Measurements from ENCODE around the gene IFRD2. TPM values are rescaled to one million over a fixed set of nuclear protein-coding genes. Genes with fewer than 3 reads are reported as not detected.

The IFRD2 gene
- total RNA-seq, 2 donors from 2014 or later, result 56.3 to 62.1 TPM

DNA sequence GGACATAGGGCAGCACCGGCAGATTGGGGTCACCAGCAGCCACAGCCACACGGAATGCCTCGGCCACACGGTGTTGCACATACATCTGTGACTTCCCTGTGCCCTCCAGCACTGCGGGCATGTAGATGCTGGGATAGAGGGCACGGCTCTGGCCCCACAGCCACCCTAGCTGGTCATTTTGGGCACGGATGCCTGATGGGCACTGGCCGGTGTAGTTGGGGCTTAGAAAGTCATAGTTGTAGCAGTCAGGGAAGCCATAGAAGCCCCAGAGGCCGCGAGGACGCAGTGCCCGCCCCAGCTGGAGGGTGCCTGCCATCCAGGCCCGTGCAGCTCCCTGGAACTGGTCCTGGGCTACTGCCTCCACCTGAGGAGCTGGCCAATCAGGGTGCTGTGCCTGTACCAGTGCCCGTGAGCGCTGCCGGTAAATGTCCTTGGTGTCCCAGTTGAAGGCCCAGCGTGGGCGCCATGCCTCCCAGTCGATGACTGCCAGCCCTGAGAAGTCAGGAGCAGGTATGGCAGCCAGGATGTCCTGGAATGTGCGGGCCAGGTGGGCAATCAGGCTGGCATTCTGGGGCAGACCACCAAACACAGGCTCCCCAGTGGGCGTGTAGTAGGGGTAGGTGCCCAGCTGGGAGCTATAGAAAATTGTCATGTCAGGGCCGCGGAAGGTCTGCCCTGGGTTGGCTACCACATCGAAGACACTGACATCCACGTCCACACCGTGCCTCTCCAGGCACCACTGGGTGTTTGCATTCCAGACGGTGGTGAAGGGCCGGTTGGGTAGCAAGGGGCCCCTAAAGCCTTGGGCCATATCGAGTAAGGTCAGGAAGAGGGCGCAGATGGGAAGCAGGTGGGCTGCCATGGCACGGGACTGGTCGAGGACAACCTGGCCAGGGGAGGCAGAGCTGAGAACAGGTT is 10.1 kb upstream of the IFRD2 start:
- DNase-seq (no peak), ATAC-seq (replicated peaks in 1 of 2) (no peak)
- Mint-ChIP-seq H3K4me1 (ENCODE audit: low read depth) (peaks cover 33% of the 10 kb centered on the region), H3K27ac (no peak overlapping the region), H3K36me3 (ENCODE audit: insufficient read depth in 2 of 2) (no peaks in the 10 kb centered on the region), H3K27me3 (ENCODE audit: low read depth) (no peaks in the 10 kb centered on the region), H3K4me3 (no peak overlapping the region), H3K9me3 (no peaks in the 10 kb centered on the region)

DNA sequence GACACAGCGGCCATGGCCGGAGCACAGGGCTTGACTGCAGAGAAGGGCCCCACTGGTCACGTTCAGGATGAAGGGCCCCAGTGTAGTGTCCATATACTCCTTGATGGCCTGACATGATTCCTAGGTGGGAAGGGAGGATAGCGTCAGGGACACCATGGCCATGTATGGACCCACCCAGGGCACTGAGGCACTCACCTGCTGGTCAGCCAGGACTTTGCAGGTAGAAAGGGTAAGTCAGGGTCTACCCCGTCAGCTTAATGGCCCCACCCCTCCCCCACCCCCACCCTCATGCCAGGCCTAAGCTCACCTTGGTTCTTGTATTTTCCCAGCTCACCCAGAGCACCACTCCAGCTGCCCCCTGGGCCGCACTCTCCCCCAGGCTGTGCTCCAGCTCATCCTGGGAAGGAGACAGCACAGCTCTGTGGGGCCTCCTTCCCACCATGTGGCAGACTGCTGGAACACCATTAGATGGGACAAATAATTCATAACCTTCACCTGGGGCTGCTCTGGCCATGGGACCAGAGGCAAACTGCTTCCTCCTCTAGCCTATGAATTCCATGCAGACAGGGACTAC is 8.5 kb upstream of the IFRD2 start:
- DNase-seq (no peak), ATAC-seq (replicated peaks in 1 of 2) (no peak)
- Mint-ChIP-seq H3K36me3 (ENCODE audit: insufficient read depth in 2 of 2) (no peaks in the 10 kb centered on the region), H3K9me3 (no peaks in the 10 kb centered on the region), H3K27me3 (ENCODE audit: low read depth) (no peaks in the 10 kb centered on the region), H3K27ac (no peak overlapping the region), H3K4me3 (peak overlapping the region; percentile 94 to 98), H3K4me1 (ENCODE audit: low read depth) (peaks cover 33% of the 10 kb centered on the region)

DNA sequence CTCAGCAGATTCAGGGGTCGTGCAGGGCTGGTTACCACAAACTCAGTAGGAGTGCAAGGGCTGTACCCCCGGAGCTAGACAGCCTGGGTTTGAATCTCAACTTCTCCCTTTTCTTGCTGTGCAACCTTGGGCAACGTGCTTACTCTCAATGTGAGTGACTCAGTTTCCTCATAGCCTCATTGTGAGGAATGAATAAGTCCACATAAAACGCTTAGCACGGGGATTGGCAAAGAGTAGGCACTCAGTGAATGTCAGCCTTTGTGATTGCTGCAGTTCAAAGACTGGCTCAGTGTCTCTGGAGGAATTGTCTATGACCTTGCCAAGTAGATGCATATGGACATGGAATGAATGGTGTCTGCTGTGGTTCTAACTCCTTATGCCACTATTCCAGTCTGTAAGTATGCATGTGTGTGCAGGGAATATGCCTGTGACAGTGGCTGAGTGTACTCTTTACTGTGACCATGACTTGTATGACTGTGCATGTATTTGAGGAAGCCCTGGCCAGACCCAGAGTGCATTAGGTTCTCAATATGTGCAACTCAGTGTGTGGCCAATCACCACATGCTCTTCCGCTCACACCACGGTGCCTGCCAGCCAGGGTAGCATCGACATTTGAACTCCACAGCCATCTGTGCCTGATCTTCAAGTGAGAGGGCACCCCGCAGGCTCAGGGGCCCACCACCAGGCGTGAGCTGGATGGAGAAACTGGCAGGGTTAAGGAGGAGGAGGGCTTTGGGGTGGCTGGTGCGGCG is 7.9 kb upstream of the IFRD2 start:
- no peaks in the 10 kb centered on the region for H3K27me3 Mint-ChIP-seq (ENCODE audit: low read depth)
- no peaks in the 10 kb centered on the region for H3K9me3 Mint-ChIP-seq
- peaks cover 32% of the 10 kb centered on the region for H3K4me1 Mint-ChIP-seq (ENCODE audit: low read depth)
- peak in 1 of 2 donors; percentile 4 for ATAC-seq (replicated peaks in 1 of 2)
- H3K4me3 Mint-ChIP-seq, result peak overlapping the region; percentile 94 to 98
- no peaks in the 10 kb centered on the region for H3K36me3 Mint-ChIP-seq (ENCODE audit: insufficient read depth in 2 of 2)
- no peak for DNase-seq
- peak overlapping the region; percentile 82 for H3K27ac Mint-ChIP-seq

DNA sequence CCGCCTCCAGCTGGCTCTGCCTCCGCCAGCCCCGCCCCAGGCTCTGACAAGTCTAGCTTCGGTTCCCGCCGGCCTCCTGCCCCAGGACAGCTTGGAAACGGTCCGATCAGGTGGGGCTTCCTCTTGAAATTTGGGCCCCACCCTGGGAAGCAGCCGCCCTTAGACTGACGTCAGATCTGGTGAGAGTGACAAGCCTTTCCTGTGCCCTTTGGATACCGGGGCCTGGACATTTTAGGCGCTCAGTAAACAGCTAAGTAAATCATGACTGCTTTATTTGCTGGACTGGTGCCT is 7.4 kb upstream of the IFRD2 start:
- Mint-ChIP-seq H3K4me1 (ENCODE audit: low read depth) (peaks cover 27% of the 10 kb centered on the region), H3K4me3 (peak overlapping the region; percentile 94 to 98), H3K36me3 (ENCODE audit: insufficient read depth in 2 of 2) (no peaks in the 10 kb centered on the region), H3K27me3 (ENCODE audit: low read depth) (no peaks in the 10 kb centered on the region), H3K27ac (peak overlapping the region; percentile 82), H3K9me3 (no peaks in the 10 kb centered on the region)
- DNase-seq (no peak), ATAC-seq (replicated peaks in 1 of 2) (no peak)

DNA sequence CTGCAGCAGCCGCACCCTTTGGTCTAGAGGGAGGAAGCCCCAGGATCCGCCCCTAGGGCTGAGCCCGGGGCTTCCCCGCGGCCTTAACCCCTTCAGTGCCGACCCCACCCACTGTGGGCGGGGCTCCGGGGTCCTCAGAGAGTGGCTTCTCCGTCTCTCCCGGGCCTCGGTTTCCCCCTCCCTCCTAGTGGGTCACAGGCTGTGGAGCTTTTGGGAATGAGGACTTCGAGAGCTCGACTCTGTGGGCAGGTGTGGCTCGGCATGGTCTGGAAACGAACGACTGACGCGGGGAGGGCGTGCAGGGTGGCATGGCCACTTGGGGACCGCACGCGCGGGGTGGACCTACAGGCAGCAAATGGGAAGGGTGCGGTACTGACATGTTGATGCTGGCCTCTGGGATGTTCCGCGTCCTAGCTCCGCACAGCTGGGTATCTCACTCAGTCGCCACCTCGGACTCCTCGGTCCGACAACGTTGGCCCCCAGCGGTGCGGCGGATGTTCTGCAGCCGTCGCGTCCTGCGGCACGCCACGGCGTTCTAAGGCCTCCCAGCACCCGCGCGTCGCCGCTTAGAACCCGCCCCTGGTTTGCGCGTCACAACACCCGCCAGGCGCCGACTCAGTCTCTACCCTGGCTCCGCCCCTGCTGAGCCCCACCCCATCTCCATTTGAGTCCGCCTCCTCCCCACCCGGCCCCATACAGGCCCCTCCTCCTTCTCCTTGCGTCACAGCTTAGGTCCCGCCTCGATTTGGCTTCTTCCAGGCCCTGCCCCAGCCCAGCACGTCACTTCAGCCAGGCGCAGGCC is 6.8 kb upstream of the IFRD2 start, which contains the start of the genes HYAL3 and NAA80:
Gene HYAL3, minus strand, starts transcription at position 570 of the 802 bp plus-strand sequence. CDS start 3,803 bp downstream, outside the sequence.
Gene NAA80, minus strand, starts transcription at position 570 of the 802 bp plus-strand sequence. CDS start 1,942 bp downstream, outside the sequence.
- H3K36me3 Mint-ChIP-seq (ENCODE audit: insufficient read depth in 2 of 2), result no peaks in the 10 kb centered on the region
- peak within 1 kb of the TSS; percentile 94 to 98 for H3K4me3 Mint-ChIP-seq
- peaks cover 24% of the 10 kb centered on the region for H3K4me1 Mint-ChIP-seq (ENCODE audit: low read depth)
- H3K9me3 Mint-ChIP-seq, result no peaks in the 10 kb centered on the region
- ATAC-seq (replicated peaks in 1 of 2) (peak; percentile 89 to 90), DNase-seq (peak; percentile 99 to 100)
- H3K27me3 Mint-ChIP-seq (ENCODE audit: low read depth), result no peaks in the 10 kb centered on the region
- H3K27ac Mint-ChIP-seq, result peak within 1 kb of the TSS; percentile 82

DNA sequence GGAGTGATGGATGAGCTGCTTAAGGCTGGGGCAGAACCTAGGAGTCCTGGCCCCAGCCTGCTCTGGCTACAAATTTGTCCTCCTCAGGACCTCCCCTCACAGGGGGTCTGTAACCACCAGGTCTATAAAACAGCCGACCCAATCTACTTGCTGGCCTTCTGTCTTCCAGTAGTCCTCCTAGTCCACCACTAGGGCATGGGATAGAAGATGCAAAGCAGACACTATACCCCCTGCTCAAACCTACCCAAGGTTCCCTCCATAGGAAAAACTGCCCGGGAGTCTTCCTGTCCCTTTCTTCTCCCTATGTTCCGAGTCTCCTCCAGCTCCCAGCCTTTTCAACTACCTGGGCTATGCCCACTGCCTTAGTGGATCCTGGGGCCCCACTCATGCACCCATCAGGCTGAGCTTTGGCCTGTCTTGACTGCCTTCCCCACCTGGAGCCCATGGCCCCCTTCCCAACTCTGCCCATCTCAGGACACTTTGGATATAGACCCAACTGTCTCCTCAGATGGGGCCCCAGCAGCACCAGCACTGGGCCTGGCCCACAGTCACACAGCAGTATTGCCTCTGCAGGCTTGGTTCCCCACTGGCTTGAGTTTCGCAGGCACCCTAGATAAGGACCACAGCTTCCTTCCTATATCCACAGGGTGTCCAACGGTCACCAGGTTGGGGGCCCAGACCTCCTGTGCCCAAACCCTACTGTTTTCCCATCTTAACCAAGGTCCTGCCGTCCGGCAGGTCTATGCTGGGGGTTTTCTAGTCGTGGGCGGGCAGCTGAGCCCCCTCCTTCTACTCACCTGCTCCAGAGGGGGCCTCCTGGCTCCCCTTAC is 5.9 kb upstream of the IFRD2 start:
- H3K27ac Mint-ChIP-seq, result peak overlapping the region; percentile 40
- no peaks in the 10 kb centered on the region for H3K27me3 Mint-ChIP-seq (ENCODE audit: low read depth)

DNA sequence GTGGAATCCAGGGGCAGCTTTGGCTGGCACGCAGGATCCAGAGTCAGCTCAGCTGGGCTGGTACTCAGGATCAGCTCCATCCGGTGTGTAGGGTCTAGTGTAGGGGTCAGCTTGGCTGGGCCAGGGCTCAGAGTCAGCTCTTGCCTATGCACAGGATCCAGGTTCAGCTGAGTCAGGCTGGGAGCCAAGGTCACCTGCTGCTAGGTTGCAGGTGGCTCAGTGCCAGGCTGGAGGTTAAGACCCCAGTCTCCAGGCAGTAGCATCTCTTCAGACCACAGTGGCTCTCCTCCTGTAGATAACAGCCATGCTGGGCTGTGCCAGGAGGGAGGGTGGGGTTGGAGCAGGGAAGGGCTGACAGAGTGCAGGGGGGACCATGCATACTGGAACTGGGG is 5.2 kb upstream of the IFRD2 start:
- ATAC-seq (replicated peaks in 1 of 2) (no peak), DNase-seq (no peak)
- Mint-ChIP-seq H3K4me3 (peak overlapping the region in 1 of 2 donors; percentile 98), H3K27ac (no peak overlapping the region), H3K9me3 (no peaks in the 10 kb centered on the region), H3K36me3 (ENCODE audit: insufficient read depth in 2 of 2) (no peaks in the 10 kb centered on the region), H3K4me1 (ENCODE audit: low read depth) (peaks cover 35% of the 10 kb centered on the region), H3K27me3 (ENCODE audit: low read depth) (no peaks in the 10 kb centered on the region)

More for the DNA sequence above, 5.9 kb upstream of the IFRD2 start:
- Mint-ChIP-seq H3K9me3 (no peaks in the 10 kb centered on the region), H3K36me3 (ENCODE audit: insufficient read depth in 2 of 2) (no peaks in the 10 kb centered on the region), H3K4me3 (peak overlapping the region; percentile 94 to 98), H3K4me1 (ENCODE audit: low read depth) (peaks cover 28% of the 10 kb centered on the region)
- DNase-seq, result no peak
- ATAC-seq (replicated peaks in 1 of 2), result no peak

DNA sequence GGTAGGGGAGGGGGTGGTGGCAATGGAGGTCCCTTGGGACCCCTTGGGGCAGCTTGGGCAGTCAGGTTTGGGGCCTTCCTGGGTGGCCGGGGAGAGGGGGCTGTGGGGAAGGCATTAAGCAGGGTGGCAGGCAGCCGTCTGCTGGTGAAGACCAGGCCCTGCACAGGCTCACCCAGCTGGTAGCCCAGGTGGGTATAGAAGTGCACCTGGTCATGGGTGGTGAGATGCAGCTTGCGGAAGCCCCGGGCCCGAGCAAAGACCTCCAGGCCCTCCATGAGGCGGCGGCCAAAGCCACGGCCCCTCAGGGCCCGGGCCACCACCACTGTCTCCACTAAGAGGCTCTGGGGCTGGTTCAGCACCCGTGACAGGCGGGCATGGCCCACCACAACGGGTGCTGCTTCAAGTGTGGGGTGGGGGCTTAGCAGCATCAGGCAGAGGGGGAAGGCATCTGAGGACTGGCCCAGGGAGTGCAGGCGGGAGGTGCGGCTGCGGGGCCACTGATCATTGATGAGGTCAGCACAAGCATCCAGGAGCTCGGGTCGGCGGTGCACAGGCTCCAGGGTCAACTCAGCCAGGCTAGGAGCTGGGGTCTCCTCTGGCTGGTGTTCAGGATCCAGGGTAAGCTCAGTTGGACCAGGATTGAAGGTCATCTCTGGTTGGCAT is 4.6 kb upstream of the IFRD2 start:
- no peak overlapping the region for H3K27ac Mint-ChIP-seq
- H3K9me3 Mint-ChIP-seq, result no peaks in the 10 kb centered on the region
- H3K4me1 Mint-ChIP-seq (ENCODE audit: low read depth), result peaks cover 36% of the 10 kb centered on the region
- peak overlapping the region in 1 of 2 donors; percentile 27 for H3K4me3 Mint-ChIP-seq
- DNase-seq (no peak), ATAC-seq (replicated peaks in 1 of 2) (no peak)
- no peaks in the 10 kb centered on the region for H3K36me3 Mint-ChIP-seq (ENCODE audit: insufficient read depth in 2 of 2)
- no peaks in the 10 kb centered on the region for H3K27me3 Mint-ChIP-seq (ENCODE audit: low read depth)

DNA sequence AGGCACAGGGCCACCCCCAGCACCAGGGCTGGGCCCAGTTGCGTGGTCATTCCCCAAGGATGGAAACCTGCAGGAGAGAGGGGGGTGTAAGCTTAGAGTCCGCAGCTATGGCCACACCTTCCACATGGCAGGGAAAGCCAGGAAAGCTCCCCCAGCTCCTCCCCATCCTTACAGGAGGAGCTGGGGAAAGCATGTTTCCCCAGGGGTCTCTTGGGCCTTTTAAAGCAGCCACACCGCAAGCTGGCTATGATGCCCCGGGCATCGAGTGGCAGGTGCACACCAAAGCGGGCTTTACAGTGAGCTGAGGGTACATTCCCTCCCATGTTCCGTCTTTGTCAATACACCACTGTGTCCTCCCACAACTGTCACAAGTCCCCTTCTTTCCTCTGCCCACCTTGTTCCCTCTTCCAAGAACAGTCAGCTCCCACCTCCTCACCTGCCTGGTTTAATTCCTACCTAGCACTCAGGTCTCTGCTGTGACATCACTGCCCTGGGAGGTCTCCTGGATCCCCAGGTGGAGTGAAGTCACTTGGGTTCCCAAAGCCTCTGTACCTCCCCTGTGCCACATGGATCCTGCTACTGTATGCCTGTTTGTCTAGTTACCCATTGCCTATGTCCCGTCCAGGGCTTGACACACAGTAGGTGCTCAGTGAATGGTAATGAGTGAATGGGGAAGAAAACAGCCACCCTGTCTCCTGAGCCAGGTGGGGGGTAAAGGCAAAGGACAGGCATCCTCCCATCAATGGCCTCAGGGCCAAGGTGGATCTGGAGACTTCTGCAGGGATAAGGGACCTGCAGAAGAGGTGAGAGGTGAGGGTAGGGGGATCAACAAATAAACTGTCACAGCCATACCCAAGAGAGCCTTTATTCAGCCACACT is 3.6 kb upstream of the IFRD2 start:
- ATAC-seq (replicated peaks in 1 of 2), result no peak
- Mint-ChIP-seq H3K36me3 (ENCODE audit: insufficient read depth in 2 of 2) (peaks cover 0 to 3% of the 10 kb centered on the region in 2 donors), H3K4me3 (no peak overlapping the region), H3K9me3 (no peaks in the 10 kb centered on the region), H3K27me3 (ENCODE audit: low read depth) (no peaks in the 10 kb centered on the region), H3K4me1 (ENCODE audit: low read depth) (peaks cover 40% of the 10 kb centered on the region), H3K27ac (no peak overlapping the region)
- no peak for DNase-seq

DNA sequence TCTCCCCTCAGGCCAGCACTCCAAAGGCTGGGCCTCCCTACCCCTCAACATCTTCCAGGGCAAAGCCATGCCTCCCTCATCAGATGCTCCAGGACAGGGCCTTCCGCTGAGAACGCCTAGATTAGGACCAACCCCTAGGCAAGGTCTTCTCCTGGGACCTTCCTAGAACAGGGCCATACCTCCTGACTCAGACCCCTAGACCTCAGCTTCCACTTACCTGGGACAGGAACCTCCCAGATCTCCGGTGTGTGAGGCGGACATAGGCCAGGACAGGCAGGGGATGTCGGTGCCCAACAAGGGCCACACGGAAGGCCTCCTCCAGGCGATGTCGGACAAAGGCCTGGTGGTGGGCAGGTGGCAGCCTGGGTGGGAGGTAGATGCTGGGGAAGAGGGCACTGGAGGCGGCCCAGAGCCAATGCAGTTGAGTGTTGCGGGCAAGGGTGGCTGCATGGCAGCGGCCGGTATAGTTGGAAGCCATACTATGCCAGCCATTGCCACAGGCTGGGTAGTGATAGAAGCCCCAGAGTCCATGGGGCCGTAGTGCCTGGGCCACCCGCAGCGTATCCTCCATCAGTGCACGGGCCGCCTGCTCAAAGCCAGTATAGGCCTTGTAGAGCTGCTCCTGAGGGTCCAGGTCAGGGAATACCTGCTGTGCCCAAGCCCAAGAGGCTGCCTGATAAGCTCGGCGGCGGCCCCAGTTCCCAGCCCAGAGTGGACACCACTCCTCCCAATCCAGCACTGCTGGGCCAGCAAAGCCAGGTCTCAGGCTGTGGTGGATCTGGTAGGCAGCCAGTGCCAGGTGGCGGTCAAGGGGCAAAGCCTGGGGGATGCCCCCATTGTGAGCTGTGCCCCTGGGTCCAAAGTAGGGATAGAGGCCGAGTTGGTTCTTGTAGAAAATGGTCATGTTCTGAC is 2.5 kb upstream of the IFRD2 start:
- no peak for DNase-seq
- H3K27ac Mint-ChIP-seq, result no peak overlapping the region
- H3K36me3 Mint-ChIP-seq (ENCODE audit: insufficient read depth in 2 of 2), result peaks cover 0 to 4% of the 10 kb centered on the region in 2 donors
- no peak overlapping the region for H3K4me3 Mint-ChIP-seq
- H3K4me1 Mint-ChIP-seq (ENCODE audit: low read depth), result peaks cover 35% of the 10 kb centered on the region
- no peaks in the 10 kb centered on the region for H3K27me3 Mint-ChIP-seq (ENCODE audit: low read depth)
- no peaks in the 10 kb centered on the region for H3K9me3 Mint-ChIP-seq
- no peak for ATAC-seq (replicated peaks in 1 of 2)

Measured in activated T-cell treated with anti-CD3 and anti-CD28 coated beads, Interleukin-2, amount 50 U/mL, for 72 hours (primary cell).